Epidermal melanocyte (primary cell): Measurements from ENCODE around the gene KCNQ1.

Experiments used
- DNase-seq: peaks from one replicate; pipeline ENCODE4 v3.0.0; 2011; ENCODE audit warnings: low spot score; ENCODE audit not compliant: insufficient read length

KCNQ1 gene

DNA sequence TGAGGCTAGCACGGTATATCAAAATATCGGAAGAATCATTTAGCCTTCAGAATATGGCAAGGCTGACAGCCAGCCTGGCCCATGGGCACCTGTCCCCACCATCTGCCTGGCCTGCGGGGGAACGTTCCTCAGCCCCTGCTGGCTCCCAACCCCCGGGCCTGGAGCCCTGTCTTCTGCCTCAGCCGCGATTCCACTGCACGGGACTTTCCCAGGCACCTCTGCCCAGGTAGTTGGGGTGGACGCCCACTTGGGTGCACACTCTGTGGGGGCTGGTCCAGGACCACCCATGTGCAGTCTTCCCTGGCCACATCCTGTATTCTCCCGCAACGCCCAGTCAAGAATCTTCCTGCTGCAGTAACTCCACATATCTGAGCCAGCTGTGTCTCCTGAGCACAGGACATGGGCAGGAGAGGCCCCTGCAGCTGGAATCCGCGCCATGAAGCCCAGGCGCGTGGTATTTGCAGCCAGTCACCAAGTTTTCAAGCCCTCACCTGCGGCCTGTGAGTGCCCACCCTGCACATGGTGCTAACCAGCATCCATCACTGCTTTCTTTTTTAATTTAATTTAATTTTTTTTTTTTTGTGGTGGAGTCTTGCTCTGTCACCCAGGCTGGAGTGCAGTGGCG lies 77.9 kb downstream of the KCNQ1 start:
- no peak for DNase-seq

DNA sequence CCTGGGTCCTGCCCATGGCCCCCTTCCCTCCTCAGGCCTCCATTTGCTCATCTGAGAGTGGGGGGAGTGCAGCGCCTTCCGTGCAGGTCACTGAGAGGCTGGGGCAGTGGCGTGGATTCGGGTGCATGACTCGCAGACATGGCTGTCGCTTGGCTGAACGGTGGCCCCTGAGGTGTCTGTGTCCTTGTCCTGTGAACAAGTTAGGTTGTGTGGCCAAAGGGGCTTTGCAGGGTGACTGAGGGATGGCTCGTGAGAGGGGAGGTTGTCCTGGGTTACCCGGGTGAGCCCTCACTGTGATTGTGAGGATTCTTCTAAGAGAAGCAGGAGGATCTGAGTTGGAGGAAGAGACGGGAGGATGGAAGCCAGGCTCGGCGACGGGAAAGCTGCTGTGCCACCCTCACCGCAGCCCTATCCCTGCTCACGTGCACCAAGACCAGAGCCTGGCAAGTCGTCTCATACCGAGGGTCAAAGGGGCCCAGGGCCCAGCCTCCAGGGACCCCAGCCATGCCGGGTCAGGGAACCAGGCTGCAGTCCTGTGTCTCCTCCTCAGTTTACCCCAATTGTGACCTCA lies 79.1 kb downstream of the KCNQ1 start:
- no peak for DNase-seq

GRCh38 chr11:2524446-2525165 lies 79.8 kb downstream of the KCNQ1 start:
- DNase-seq = no peak

DNA sequence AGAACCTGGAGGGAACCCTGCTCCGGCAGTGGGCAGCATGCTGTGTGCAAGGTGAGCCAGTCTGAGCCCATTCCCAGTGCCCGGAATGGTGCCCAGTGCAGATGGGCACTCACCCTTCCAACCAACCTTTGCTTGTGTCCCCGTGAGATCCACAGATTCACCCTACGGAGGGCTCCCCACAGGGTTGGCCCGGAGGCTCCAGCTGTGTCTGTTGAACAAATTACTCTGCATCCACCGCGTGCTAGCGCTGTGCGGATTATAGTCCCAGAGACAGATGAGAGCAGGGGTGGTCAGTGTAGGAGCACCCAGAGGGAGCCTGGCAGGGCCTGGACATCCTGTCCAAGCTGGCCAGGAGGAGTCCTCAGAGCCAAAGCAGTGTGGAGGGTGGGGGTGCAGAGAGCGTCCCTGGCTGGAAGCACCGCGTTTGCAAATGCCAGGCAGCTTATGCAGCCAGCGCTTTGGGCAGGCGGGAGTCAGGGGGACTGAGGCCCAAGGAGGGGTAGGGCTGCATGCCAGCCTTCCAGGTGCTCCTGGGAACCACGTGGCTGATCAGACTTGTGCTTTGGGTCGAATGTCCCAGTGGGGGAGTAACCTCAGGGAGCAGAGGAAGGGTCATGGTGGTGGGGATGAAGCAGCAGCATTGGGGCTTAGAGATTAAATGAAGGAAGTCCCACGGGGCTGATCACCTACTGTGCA lies 80.5 kb downstream of the KCNQ1 start:
- DNase-seq = no peak

- no peak for DNase-seq
Measured at GRCh38 chr11:2525941-2526807, 81.4 kb downstream of the KCNQ1 start.

DNA sequence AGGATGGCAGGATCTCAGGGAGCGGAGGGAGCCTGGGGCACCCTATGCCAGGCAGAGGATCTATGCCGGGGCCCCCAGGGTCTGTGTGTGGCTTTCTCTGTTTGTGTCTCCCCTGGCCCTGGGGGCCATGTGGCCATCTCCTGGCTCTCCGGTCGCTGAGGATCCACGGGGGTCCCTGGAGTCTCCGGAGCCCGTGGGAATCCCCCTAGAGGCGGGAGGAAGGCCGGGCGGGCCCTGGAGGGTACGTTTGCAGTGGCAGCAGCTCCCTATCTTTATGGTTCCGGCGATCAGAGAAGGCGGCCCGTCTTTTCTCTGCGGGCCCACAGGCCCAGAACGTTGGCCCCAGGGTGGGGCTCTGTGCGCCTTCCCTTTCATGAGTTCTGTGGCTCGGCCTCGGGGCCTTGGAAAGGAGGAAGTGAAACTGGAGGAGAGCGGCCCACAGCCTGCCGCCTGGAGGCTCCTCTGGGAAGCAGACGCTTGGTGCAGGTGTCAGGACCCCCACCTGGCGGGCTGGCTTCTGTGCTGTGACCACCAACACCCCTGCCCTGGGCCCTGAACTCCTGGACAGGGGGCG lies 82.1 kb downstream of the KCNQ1 start:
- DNase-seq = no peak

GRCh38 chr11:2527621-2528291 lies 82.9 kb downstream of the KCNQ1 start:
- no peak for DNase-seq

- no peak for DNase-seq
Measured at GRCh38 chr11:2528301-2529050, 83.7 kb downstream of the KCNQ1 start.

GRCh38 chr11:2529173-2529572 lies 84.4 kb downstream of the KCNQ1 start:
- DNase-seq = no peak

- DNase-seq = no peak
Measured at GRCh38 chr11:2529636-2530035, 84.8 kb downstream of the KCNQ1 start.

GRCh38 chr11:2530131-2530854 lies 85.5 kb downstream of the KCNQ1 start:
- no peak for DNase-seq

- DNase-seq = no peak
Measured at GRCh38 chr11:2530855-2531200, 86.0 kb downstream of the KCNQ1 start.

DNA sequence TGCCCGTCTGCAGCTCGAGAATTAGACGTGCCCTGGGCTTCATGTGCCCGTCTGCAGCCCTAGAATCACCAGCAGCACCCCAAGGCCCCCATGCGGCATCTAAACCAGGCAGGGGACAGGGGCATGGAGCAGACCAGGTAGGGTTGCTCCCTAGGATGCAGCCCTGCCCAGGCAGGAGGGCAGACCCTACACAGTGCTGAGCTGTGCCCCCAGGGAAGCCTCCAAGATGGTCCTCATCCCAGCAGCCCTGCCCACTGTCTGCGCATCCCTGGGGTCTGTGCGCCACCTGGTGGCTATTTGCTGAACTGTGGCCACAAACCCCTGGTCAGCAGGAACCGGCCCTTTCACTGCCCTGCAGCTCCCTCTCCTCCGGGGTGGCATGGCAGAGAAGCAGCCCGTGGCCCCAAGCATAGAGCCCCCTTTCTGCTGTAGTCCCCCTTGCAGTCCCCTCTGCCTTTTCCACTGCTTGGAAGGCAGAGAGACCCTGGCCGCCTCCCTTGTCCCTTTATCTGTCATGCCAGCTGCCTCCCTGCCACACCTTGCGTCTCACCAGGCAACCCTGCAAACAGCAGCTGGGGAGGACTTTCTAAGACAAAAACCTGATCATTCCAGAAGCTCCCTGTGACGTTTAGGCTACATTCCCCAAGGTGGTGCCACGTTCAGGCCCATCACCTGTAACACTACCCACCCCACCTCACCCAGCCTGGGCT lies 86.6 kb downstream of the KCNQ1 start:
- peak; percentile 78 for DNase-seq

DNA sequence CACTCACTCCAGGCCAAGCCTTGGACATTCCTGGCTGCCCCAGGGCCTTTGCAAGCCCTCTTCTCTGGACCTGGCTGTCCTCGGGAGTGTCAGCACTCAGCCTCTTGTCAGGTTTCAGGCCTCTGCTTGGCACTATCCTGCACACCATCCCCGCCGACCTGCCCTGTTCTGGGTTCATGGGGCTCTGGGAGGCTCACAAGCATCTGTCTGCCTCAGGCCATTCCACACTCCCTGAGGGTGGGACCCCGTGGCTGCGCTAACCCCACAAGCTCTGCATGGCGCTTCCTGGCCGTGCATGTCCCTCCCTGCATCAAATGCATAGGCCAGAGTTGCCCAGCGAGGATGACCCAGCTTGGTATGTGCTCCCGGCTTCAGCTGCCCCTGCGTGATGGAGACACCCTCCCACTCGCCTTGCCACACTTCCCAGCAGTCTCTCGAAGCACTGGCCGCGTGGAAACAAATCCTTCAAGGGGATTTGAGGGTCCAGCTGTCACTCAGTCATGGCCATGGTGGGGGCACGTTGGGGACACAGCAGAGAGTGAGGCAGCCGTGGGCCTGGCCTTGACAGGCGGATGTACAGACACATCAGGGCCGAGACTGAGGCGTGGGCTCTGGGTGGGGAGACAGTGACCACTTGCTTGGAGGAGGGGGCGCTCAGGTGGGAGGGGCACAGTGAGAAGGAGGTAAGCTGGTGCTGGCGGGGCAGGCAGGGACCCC lies 87.3 kb downstream of the KCNQ1 start:
- DNase-seq = no peak

DNA sequence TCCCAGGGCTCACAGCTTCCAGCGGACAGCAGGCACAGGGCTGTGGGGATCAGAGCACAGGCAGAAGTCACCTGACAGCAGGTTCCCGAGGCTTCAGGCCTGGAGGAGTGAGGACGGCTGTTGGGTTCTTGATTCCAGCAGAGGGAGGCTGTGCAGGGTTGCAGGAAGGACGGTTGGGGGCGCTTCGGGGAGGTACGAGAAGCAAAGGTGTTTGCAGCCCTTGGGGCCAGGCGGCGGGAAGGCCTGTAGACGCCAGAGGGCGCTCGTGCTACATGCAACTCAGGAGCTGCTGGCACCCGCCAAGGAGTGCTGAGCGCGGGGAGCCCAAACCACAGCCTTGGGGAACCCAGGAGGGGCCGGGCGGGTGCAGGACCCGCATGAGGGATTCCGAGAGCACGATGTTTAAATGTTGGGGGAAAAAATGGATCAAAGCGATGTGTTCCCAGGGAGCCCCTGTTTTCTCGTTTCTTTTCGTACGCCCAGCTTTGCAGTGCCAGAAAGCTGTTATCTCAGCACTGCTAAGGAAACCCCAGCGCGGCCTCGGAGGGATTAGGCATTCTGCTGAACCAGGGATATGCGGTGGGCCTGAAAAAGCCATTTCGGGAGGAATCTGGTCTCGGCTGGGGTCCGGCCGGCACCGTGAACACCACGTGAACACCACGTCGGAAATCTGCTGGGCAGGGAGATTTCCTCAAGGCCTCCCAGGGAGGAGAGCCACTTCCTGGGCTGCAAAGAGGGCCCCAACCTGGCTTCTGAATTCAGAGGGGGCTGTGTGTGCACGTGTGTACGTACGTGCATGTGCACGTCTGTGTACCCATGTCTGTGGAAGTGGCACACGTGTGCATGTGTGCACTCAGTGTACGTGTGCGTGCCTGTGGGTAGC lies 88.1 kb downstream of the KCNQ1 start:
- DNase-seq = peak; percentile 86

DNA sequence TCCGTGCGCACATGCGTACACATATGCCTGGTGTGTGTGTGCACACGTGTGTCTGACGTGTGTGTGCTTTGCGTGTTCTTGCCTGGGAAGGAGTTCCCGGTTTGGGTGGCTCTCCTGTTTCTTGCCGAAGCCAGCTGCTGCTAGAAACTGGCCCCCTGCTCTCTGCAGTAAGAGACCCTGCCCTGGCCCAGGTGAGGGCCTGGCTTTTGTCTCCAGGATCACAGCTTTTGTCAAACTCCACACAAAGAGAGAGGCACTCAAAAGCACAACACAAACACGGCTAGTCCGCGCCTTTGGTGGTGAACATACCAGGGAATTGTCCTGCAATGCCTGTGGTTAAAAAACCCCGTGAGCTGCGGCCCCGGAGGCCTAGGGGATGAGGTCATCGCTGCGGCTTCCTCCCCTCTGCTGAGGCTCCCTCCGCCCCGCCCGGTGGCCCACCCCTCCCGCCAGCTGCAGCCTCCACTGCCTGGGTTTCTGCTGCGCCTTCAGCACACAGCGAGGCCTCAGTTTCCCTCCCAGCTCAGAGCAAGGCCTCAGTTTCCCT lies 88.9 kb downstream of the KCNQ1 start:
- peak; percentile 96 for DNase-seq
